Esophagus squamous epithelium (tissue), 5 donors: ENCODE data around the gene GSC. TPM values are rescaled to one million over a fixed set of nuclear protein-coding genes. Genes with fewer than 3 reads are reported as not detected.

Experiments used
- DNase-seq: peaks from one replicate; lab custom pipeline; 2025; lab: John Stamatoyannopoulos, UW
- H3K27ac ChIP-seq, 4 donors: fragments of 200-600 bp; sonication (generic); one replicate each; pipeline ENCODE4 v1.5.1; 2016 to 2019; ENCODE audit warnings: mild to moderate bottlenecking in 1 of 4
- H3K27me3 ChIP-seq, 4 donors: fragments of 200-600 bp; sonication (generic); 1 replicate in 3 of 4; 2 replicates in 1 of 4; pipeline versions ENCODE4 v1.5.1 to v1.6.0; 2017 to 2021; ENCODE audit warnings: antibody characterized with exemption in 1 of 4
- H3K36me3 ChIP-seq, 3 donors: fragments of 200-600 bp; sonication (generic); one replicate each; pipeline ENCODE4 v1.5.1; 2016 to 2019
- H3K4me1 ChIP-seq, 3 donors: fragments of 200-600 bp; sonication (generic); one replicate each; pipeline ENCODE4 v1.5.1; 2017 to 2019
- H3K4me3 ChIP-seq, 4 donors: fragments of 200-600 bp; sonication (generic); 1 replicate in 3 of 4; 2 replicates in 1 of 4; pipeline ENCODE4 v1.5.1; 2016 to 2019; ENCODE audit warnings: mild to moderate bottlenecking in 2 of 4, moderate library complexity in 1 of 4
- H3K9me3 ChIP-seq, 3 donors: fragments of 200-600 bp; sonication (generic); one replicate each; pipeline ENCODE4 v1.5.1; 2016 to 2019
- POLR2A ChIP-seq, 4 donors: fragments of 450-650 bp; IDR thresholded peaks; one replicate each; pipeline ENCODE4 v1.6.1; 2017; ENCODE audit warnings: antibody characterized with exemption in 4 of 4, mild to moderate bottlenecking in 4 of 4, moderate library complexity in 3 of 4
- whole genome bisulfite sequencing, 2 donors: methylation state at CpG; one replicate each; pipeline ENCODE4 v1.1.5; 2018; 5-methylcytosine and 5-hydroxymethylcytosine counted together
- intact Hi-C: fragments of 100-400 bp; cut with DNase I; formaldehyde crosslinking; loops from one replicate; pipeline ENCODE4 v1.15.0; 2022
- total RNA-seq, 4 donors: library from RNA; depleted of rRNA; stranded (reverse); fragments of >200 nt; gene quantifications; one replicate each; pipeline ENCODE4 v1.1.0, GENCODE V29; 2016
- TF ChIP-seq, protein P1 (sequence below), 6 experiments: fragments of 450-650 bp in 4 of 6; fragments of 200-600 bp in 2 of 6; sonication (generic) in 2 of 6; IDR thresholded peaks; one replicate each; pipeline ENCODE4 v1.5.1; 2016 to 2019; ENCODE audit warnings: antibody characterized with exemption in 6 of 6, mild to moderate bottlenecking in 4 of 6, moderate library complexity in 4 of 6
- donor health status: DM: yes; HTN: yes; CAD: no.

Gene GSC
- total RNA-seq, 4 donors from 2014 or later: 0.38 TPM; not detected in 3

DNA sequence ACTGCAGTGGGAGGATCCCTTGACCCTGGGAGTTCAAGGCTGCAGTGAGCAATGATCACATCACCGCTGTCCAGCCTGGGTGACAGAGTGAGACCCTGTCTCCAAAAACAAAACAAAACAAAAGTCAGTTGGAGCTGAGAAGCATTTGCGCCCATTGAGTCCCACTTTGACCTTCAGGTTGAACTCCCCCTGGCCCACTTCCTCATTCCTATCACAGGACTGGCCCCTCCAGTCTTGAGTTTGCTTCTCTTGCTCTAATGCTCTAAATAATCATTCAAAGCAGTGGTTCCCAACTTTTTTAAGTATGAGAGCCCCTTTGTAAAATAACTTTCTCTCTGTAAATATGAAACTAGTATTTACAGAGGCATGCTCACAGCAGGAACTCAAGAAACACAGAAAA is 28.0 kb upstream of the GSC start:
- no peak for DNase-seq
- Histone ChIP-seq H3K9me3 (no peaks in the 10 kb centered on the region), H3K27me3 (peaks cover 0 to 21% (median 0%) of the 10 kb centered on the region in 4 donors), H3K27ac (no peak overlapping the region), H3K4me3 (no peak overlapping the region), H3K4me1 (no peaks in the 10 kb centered on the region), H3K36me3 (no peaks in the 10 kb centered on the region)
- TF ChIP-seq, protein P1, sequence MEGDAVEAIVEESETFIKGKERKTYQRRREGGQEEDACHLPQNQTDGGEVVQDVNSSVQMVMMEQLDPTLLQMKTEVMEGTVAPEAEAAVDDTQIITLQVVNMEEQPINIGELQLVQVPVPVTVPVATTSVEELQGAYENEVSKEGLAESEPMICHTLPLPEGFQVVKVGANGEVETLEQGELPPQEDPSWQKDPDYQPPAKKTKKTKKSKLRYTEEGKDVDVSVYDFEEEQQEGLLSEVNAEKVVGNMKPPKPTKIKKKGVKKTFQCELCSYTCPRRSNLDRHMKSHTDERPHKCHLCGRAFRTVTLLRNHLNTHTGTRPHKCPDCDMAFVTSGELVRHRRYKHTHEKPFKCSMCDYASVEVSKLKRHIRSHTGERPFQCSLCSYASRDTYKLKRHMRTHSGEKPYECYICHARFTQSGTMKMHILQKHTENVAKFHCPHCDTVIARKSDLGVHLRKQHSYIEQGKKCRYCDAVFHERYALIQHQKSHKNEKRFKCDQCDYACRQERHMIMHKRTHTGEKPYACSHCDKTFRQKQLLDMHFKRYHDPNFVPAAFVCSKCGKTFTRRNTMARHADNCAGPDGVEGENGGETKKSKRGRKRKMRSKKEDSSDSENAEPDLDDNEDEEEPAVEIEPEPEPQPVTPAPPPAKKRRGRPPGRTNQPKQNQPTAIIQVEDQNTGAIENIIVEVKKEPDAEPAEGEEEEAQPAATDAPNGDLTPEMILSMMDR (IDR thresholded peaks at IDR 0.05): no peak
- no peak for TF ChIP-seq POLR2A (IDR thresholded peaks at IDR 0.05)
- intact Hi-C loops: no loop called here
- 91 to 97% methylated on average over 2 of the region's 2 CpGs for WGBS, 2 donors

DNA sequence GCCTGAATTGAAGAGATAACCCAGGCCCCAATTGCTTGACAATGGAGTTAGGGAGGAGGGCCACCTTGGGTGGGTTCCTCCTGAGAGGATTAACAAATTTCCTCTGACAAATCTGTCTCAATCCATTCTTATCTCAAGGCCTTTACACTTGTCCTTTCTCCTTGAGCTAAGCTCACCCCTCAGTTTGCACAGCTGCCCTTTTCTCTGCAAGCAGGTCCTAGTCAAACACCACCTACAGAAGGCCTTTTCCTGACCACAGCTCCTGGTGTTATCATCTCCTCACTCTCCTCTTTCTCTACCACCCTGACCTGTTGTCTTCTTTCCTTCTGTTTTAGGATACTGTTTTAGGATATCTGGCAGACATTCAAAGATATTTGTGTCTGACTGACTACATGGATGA is 26.4 kb upstream of the GSC start:
- Histone ChIP-seq H3K4me3 (no peak overlapping the region), H3K27me3 (peaks cover 0 to 23% (median 0%) of the 10 kb centered on the region in 4 donors), H3K36me3 (no peaks in the 10 kb centered on the region), H3K27ac (no peak overlapping the region), H3K4me1 (no peaks in the 10 kb centered on the region), H3K9me3 (no peaks in the 10 kb centered on the region)
- intact Hi-C loops: no loop called here
- TF ChIP-seq POLR2A (IDR thresholded peaks at IDR 0.05): no peak
- TF ChIP-seq, protein P1 (IDR thresholded peaks at IDR 0.05): no peak
- DNase-seq: no peak

DNA sequence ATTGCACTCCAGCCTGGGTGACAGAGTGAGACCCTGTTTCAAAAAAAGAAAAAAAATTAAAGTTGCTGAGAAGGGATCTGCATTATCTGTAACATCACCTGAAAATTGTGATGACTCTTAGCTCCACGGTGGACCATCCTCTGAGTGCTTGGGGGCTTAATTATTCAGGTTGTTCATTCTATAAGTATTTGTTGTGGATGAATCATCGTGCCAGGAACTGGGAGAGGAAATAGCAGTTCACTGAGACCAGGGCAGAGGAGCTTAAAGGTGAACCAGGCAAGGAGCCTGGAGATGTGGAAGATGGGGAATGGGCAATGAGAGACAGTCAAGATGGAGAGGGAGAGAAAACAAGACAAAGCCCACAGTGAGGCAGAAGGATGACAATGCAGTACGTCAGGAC is 25.5 kb upstream of the GSC start:
- H3K4me1 ChIP-seq: no peaks in the 10 kb centered on the region
- WGBS, 2 donors: 46 to 70% methylated on average over 3 of the region's 3 CpGs
- intact Hi-C loops: no loop called here
- TF ChIP-seq, protein P1 (IDR thresholded peaks at IDR 0.05): no peak
- DNase-seq: no peak
- H3K27ac ChIP-seq: no peak overlapping the region
- H3K36me3 ChIP-seq: no peaks in the 10 kb centered on the region
- no peaks in the 10 kb centered on the region for H3K9me3 ChIP-seq
- peaks cover 0 to 31% (median 0%) of the 10 kb centered on the region in 4 donors for H3K27me3 ChIP-seq
- H3K4me3 ChIP-seq: no peak overlapping the region

DNA sequence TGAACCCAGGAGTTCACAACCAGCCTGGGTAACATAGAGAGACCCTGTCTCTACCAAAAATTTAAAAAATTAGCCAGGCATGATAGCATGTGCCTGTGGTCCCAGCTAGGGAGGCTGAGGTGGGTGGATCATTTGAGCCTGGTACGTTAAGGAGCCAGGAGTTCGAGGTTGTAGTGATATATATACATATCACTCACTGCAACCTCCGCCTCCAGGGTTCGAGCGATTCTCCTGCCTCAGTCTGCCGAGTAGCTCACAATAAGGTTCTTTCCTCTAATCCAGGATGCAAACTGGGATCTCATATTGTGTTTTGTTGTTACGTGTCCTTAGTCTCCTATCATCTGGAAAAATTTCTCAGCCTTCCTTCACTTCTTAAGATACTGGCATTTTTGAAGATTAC is 24.0 kb upstream of the GSC start:
- 83 to 87% methylated on average over 7 of the region's 7 CpGs for WGBS, 2 donors
- TF ChIP-seq POLR2A (IDR thresholded peaks at IDR 0.05): no peak
- TF ChIP-seq, protein P1 (IDR thresholded peaks at IDR 0.05): no peak
- DNase-seq: no peak
- Histone ChIP-seq H3K4me3 (no peak overlapping the region), H3K4me1 (no peaks in the 10 kb centered on the region), H3K36me3 (no peaks in the 10 kb centered on the region), H3K27me3 (peaks cover 0 to 43% (median 0%) of the 10 kb centered on the region in 4 donors), H3K27ac (no peak overlapping the region), H3K9me3 (no peaks in the 10 kb centered on the region)
- intact Hi-C loops: no loop called here

DNA sequence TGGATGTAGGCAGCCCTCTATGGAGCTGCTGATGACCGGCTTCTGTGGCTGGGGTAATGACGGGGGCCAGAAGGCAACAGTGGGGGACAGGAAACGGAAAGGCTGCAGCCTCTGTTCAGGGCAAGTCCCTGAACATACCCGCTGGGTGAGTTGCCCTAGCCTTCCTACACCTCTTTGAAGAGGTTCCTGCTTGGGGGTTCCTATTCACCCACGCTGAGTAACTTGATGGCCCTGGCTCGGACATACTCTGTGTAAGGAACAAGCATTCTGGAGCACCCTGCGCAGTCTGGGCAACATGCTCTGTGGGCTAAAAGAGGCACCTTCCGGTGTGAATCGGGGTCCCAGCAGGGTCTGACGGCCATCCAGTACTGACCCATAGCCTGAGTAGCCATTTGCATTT is 17.7 kb upstream of the GSC start:
- TF ChIP-seq POLR2A (IDR thresholded peaks at IDR 0.05): no peak
- TF ChIP-seq, protein P1 (IDR thresholded peaks at IDR 0.05): no peak
- H3K27me3 ChIP-seq: peaks cover 0 to 53% (median 0%) of the 10 kb centered on the region in 4 donors
- WGBS, 2 donors: 66 to 73% methylated on average over 8 to 9 of the region's 10 CpGs
- H3K9me3 ChIP-seq: no peaks in the 10 kb centered on the region
- no peak overlapping the region for H3K4me3 ChIP-seq
- no peak overlapping the region for H3K27ac ChIP-seq
- no peaks in the 10 kb centered on the region for H3K4me1 ChIP-seq
- no peak for DNase-seq
- no peaks in the 10 kb centered on the region for H3K36me3 ChIP-seq
- intact Hi-C loops: no loop called here
